B cell (primary cell): ENCODE data around the gene LRRC74B. TPM values are rescaled to one million over a fixed set of nuclear protein-coding genes. Genes with fewer than 3 reads are reported as not detected.

Experiments
- ATAC-seq: fragments of 200-7000 bp; cut with Tn5 transposase; one replicate; pipeline ENCODE4 v1.10.0; 2021; ENCODE audit warnings: low read depth, mild to moderate bottlenecking, moderate number of reproducible peaks, moderate library complexity
- CTCF ChIA-PET: fragments of 350-600 bp; sonication (Branson Sonifier 250); formaldehyde crosslinking; loops from one replicate; lab custom pipeline; 2021; ENCODE audit warnings: antibody characterized with exemption, inconsistent platforms; lab: Charles Lee
- POLR2A ChIA-PET: fragments of 350-600 bp; sonication (Branson Sonifier 250); formaldehyde crosslinking; loops from one replicate; lab custom pipeline; 2021; ENCODE audit warnings: antibody characterized with exemption; lab: Charles Lee
- DNase-seq: peaks from one replicate; pipeline ENCODE4 v3.0.0; 2013
- H2AFZ ChIP-seq: 2 replicates; pipeline ENCODE4 v1.6.1; 2012; ENCODE audit warnings: mild to moderate bottlenecking, low read depth, low read length; ENCODE audit not compliant: insufficient read depth, poor library complexity, severe bottlenecking
- H3K27ac ChIP-seq, 2 donors: 1 replicate in 1 of 2; 2 replicates in 1 of 2; pipeline ENCODE4 v1.5.1; 2012 to 2013; ENCODE audit warnings: low read length in 2 of 2, mild to moderate bottlenecking in 2 of 2, moderate library complexity in 1 of 2
- H3K27me3 ChIP-seq, 4 experiments: fragments of 200-600 bp in 1 of 4; sonication (generic) in 1 of 4; replicated peaks in 1 of 4; 1 replicate in 2 of 4; 2 replicates in 2 of 4; pipeline versions ENCODE4 v1.6.1 to v1.7.0; 2013 to 2016; ENCODE audit warnings: low read length in 3 of 4, mild to moderate bottlenecking in 2 of 4, mixed read lengths in 1 of 4, moderate library complexity in 1 of 4; ENCODE audit not compliant: insufficient read depth in 4 of 4, control insufficient read depth in 3 of 4; ENCODE audit errors: control extremely low read depth in 1 of 4
- H3K36me3 ChIP-seq, 2 experiments: replicated peaks in 1 of 2; 1 replicate in 1 of 2; 2 replicates in 1 of 2; pipeline versions ENCODE4 v1.6.1 to v1.7.1; 2013; ENCODE audit warnings: low read length in 1 of 2; ENCODE audit not compliant: insufficient read depth in 2 of 2, control insufficient read depth in 1 of 2; ENCODE audit errors: control extremely low read depth in 1 of 2, extremely low read depth in 1 of 2
- H3K4me1 ChIP-seq, 2 donors: fragments of 200-600 bp in 1 of 2; sonication (generic) in 1 of 2; 1 replicate in 1 of 2; 2 replicates in 1 of 2; pipeline versions ENCODE4 v1.5.1 to v1.6.1; 2013 to 2017; ENCODE audit warnings: low read length in 2 of 2; ENCODE audit not compliant: control insufficient read depth in 2 of 2, insufficient read depth in 2 of 2
- H3K4me2 ChIP-seq: replicated peaks from 2 replicates; pipeline ENCODE3; 2012; ENCODE audit warnings: mild to moderate bottlenecking, low read depth, low read length; ENCODE audit not compliant: poor library complexity, severe bottlenecking
- H3K4me3 ChIP-seq, 5 experiments: fragments of 200-600 bp in 1 of 5; sonication (generic) in 1 of 5; 1 replicate in 3 of 5; 2 replicates in 2 of 5; pipeline versions ENCODE4 v1.5.1 to v1.7.0; 2011 to 2016; ENCODE audit warnings: low read length in 4 of 5, mild to moderate bottlenecking in 4 of 5, low read depth in 2 of 5, control low read depth in 1 of 5, moderate library complexity in 1 of 5; ENCODE audit not compliant: insufficient read depth in 1 of 5; ENCODE audit errors: control extremely low read depth in 1 of 5, extremely low read depth in 1 of 5
- H3K79me2 ChIP-seq: fragments of 200-600 bp; sonication (generic); one replicate; pipeline ENCODE4 v1.6.0; 2016; ENCODE audit warnings: low read length; ENCODE audit not compliant: control insufficient read depth, insufficient read depth
- H3K9ac ChIP-seq: fragments of 200-600 bp; sonication (generic); 2 replicates; pipeline ENCODE4 v1.6.1; 2017; ENCODE audit warnings: mild to moderate bottlenecking, low read length, moderate library complexity
- H3K9me3 ChIP-seq, 3 donors: one replicate each; pipeline versions ENCODE4 v1.6.1 to v1.7.1; 2013; ENCODE audit warnings: low read length in 2 of 3; ENCODE audit not compliant: control insufficient read depth in 2 of 3, insufficient read depth in 1 of 3; ENCODE audit errors: control extremely low read depth in 1 of 3
- H4K20me1 ChIP-seq: 2 replicates; pipeline ENCODE4 v1.6.0; 2012; ENCODE audit warnings: mild to moderate bottlenecking, low read length; ENCODE audit not compliant: insufficient read depth, control insufficient read depth, poor library complexity, severe bottlenecking
- H3K27ac Mint-ChIP-seq: one replicate; pipeline ENCODE4 v1.8.0; 2021; ENCODE audit warnings: mixed read lengths
- H3K27me3 Mint-ChIP-seq: one replicate; pipeline ENCODE4 v1.8.0; 2021; ENCODE audit warnings: mixed read lengths
- H3K4me1 Mint-ChIP-seq: one replicate; pipeline ENCODE4 v1.8.0; 2021; ENCODE audit warnings: mixed read lengths
- H3K4me3 Mint-ChIP-seq: one replicate; pipeline ENCODE4 v1.8.0; 2021; ENCODE audit warnings: mixed read lengths
- H3K9me3 Mint-ChIP-seq: one replicate; pipeline ENCODE4 v1.8.0; 2022; ENCODE audit warnings: mixed read lengths; ENCODE audit not compliant: insufficient read depth
- CTCF ChIP-seq: fragments of 200-600 bp; IDR thresholded peaks from one replicate; pipeline ENCODE4 v1.8.0; 2022; ENCODE audit warnings: antibody characterized with exemption, mild to moderate bottlenecking
- EZH2 ChIP-seq: IDR thresholded peaks from 2 replicates; pipeline ENCODE4 v1.6.1; 2012; ENCODE audit warnings: borderline replicate concordance, low read depth, mild to moderate bottlenecking, moderate library complexity, low read length; ENCODE audit not compliant: insufficient read depth, poor library complexity, severe bottlenecking
- WGBS: methylation state at CpG from one replicate; pipeline ENCODE4 v1.1.5; 2013; ENCODE audit warnings: missing lambda C conversion rate; ENCODE audit not compliant: insufficient coverage; 5-methylcytosine and 5-hydroxymethylcytosine counted together
- intact Hi-C: fragments of 100-400 bp; cut with micrococcal nuclease; formaldehyde crosslinking; loops from one replicate; pipeline ENCODE4 v1.10.0; 2022
- polyA plus RNA-seq: library from polyadenylated mRNA; depleted of rRNA; stranded (reverse); fragments of >200 nt; gene quantifications from 2 replicates; pipeline ENCODE4 v1.2.3, GENCODE V29; 2012
- total RNA-seq, 2 donors: library from RNA; stranded (reverse); fragments of 120-200 nt in 1 of 2; gene quantifications; 1 replicate in 1 of 2; 2 replicates in 1 of 2; pipeline versions ENCODE4 v1.2.3 to v1.2.4, GENCODE V29; 2013 to 2022

Gene LRRC74B
- total and polyA plus RNA-seq, 2 donors (not counting 1 experiment from before 2014, with no cell fraction given), result 0.01 to 0.17 TPM

GRCh38 chr22:21073023-21073422, 27.3 kb downstream of the LRRC74B start:
- H3K27me3 Mint-ChIP-seq, result peaks cover 4% of the 10 kb centered on the region
- no peaks in the 10 kb centered on the region for H3K4me1 ChIP-seq
- no peak overlapping the region for H3K4me3 Mint-ChIP-seq
- peaks cover 0 to 4% (median 0%) of the 10 kb centered on the region in 3 donors for H3K9me3 ChIP-seq
- no peak overlapping the region for H3K27ac ChIP-seq
- H3K4me1 Mint-ChIP-seq, result no peaks in the 10 kb centered on the region
- no peak overlapping the region for H3K4me2 ChIP-seq
- POLR2A ChIA-PET, result no interaction called here
- intact Hi-C loops, result no loop called here
- no peaks in the 10 kb centered on the region for H3K9me3 Mint-ChIP-seq
- H3K27ac Mint-ChIP-seq, result no peak overlapping the region
- no peak for DNase-seq
- CTCF ChIA-PET, result no interaction called here
- peaks cover 0 to 5% (median 0%) of the 10 kb centered on the region in 4 experiments for H3K27me3 ChIP-seq
- H4K20me1 ChIP-seq, result no peaks in the 10 kb centered on the region
- H3K36me3 ChIP-seq, result no peaks in the 10 kb centered on the region
- ATAC-seq, result no peak
- no peak overlapping the region for H3K9ac ChIP-seq
- H3K79me2 ChIP-seq, result no peaks in the 10 kb centered on the region
- 100% methylated on average over 2 of the region's 3 CpGs for WGBS
- TF ChIP-seq CTCF, result no peak
- no peak for TF ChIP-seq EZH2
- H2AFZ ChIP-seq, result no peak overlapping the region
- no peak overlapping the region for H3K4me3 ChIP-seq

GRCh38 chr22:21073482-21073881, 27.7 kb downstream of the LRRC74B start:
- ATAC-seq (no peak), DNase-seq (no peak)
- TF ChIP-seq CTCF, result no peak
- no peak for TF ChIP-seq EZH2
- Histone ChIP-seq H3K9ac (no peak overlapping the region), H3K4me1 (no peaks in the 10 kb centered on the region), H3K4me2 (no peak overlapping the region), H3K79me2 (no peaks in the 10 kb centered on the region), H2AFZ (no peak overlapping the region), H3K4me3 (no peak overlapping the region), H3K27me3 (peaks cover 0 to 5% (median 0%) of the 10 kb centered on the region in 4 experiments), H4K20me1 (no peaks in the 10 kb centered on the region), H3K9me3 (peaks cover 0 to 4% (median 0%) of the 10 kb centered on the region in 3 donors), H3K36me3 (no peaks in the 10 kb centered on the region), H3K27ac (no peak overlapping the region)
- Mint-ChIP-seq H3K4me1 (no peaks in the 10 kb centered on the region), H3K9me3 (no peaks in the 10 kb centered on the region), H3K27me3 (peaks cover 4% of the 10 kb centered on the region), H3K4me3 (no peak overlapping the region), H3K27ac (no peak overlapping the region)
- intact Hi-C loops, result no loop called here
- ChIA-PET POLR2A (no interaction called here), CTCF (no interaction called here)
- WGBS, result 94% methylated on average over 5 of the region's 5 CpGs
